CD4-positive, alpha-beta T cell treated with Interleukin-4 for 4 hours (primary cell): ENCODE measurements around the gene UMAD1.

ENCODE experiments used
- DNase-seq: peaks from one replicate; pipeline ENCODE4 v3.0.0-alpha.2; 2020

Gene UMAD1

DNA sequence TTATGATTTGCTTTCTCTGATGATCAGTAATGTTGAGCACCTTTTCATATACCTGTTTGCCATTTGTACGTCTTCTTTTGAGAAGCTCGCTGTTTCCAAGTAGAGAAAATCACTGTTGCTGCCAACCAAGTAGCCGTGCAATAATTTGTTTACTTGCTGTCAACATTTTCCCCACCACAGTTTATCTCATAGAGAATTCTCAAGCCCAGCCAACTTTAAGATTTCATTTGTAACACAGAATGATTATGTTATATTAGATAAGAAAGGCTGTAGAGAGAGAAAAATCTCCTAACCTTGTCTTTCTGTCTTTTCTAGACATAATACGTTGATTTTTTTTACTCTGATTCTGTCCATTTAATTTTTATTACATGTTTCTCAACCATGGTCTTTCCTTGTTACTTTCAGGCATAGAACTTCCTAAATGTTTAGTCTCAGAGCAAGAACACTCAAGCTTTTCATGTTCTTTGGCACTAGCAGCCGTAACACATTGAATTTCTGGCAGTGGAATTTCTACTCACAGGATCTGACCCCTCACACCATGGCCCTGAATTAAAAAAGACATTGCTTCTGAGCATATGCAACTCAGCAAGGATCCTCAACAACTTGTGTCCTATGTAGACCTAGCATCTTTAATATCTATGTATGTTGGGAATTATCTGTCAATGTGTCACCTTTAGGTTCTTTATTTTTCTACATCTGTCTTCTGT is 54.7 kb downstream of the UMAD1 start:
- no peak for DNase-seq

DNA sequence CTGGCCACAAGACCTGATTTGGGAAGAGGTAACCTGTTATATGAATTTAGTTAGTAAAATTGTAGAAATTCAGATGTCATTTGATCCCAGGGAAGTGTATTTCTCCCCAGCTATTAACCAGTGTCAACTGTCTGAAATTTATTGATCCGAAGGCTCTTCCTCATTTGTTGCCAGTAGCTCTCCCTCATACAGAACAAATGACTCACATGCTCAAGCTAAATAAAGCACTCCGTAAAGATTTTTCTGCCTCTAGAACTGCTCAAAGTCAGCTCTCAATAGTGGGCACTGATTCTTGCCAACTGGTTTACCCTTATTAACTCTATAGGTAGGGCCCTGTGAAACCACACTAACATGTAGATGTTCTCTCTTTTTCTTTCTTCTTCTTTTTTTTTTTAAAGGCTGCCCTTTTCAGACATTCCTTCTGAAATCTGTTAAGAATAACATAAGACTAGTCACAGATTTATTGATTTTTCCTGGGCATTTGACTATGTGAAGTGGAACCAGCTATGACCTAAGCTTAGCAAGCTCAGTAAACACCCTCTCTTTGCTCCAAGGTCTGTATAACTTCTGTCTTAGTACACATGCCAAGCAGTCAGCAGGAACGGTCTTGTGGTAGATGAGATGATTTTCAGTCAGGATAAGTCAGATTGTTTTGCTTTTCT is 56.0 kb downstream of the UMAD1 start:
- DNase-seq, result no peak

- no peak for DNase-seq
Observed at GRCh38 chr7:7698930-7699329, 58.4 kb downstream of the UMAD1 start.

GRCh38 chr7:7699380-7699779 is 58.8 kb downstream of the UMAD1 start:
- DNase-seq, result no peak

GRCh38 chr7:7699970-7700369 is 59.4 kb downstream of the UMAD1 start:
- no peak for DNase-seq

DNA sequence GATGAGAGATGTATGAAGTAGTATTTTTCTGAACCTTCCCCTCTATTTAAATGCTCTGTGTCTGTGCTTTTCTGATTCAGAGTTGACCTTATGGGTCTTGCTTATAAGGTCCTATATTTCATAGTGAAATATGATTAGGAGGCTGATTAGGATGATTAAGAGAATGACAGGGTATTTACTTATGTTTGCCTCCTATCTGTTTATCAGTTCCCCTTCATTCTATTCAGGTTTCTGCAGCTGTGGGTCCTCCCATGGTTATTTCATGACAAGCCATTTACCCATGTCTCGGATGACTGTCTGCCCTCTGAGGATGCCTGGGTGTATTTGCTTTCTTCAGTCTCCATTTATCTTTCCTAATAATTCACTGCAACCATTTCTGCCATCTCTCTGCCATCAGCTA is 61.0 kb downstream of the UMAD1 start:
- DNase-seq, result no peak

GRCh38 chr7:7702826-7703225 is 62.3 kb downstream of the UMAD1 start:
- no peak for DNase-seq

DNA sequence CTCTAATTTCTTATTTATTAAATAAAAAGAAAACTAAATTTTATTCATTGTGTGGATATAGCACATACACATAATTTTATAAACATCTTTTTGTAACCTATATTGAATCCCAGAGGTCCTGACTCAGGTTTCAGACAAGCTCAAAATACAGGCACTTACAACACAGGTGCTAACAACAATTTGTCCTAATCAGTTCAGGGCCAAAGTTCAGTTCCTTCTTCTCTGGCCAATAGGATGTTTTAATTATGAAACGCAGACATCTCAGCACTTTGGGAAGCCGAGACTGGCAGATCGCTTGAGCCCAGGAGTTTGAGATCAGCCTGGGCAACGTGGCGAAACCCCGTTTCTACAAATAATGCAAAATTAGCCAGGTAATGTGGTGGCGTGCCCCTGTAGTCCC is 62.9 kb downstream of the UMAD1 start:
- no peak for DNase-seq

GRCh38 chr7:7704867-7705266 is 64.3 kb downstream of the UMAD1 start:
- no peak for DNase-seq

- no peak for DNase-seq
Observed at GRCh38 chr7:7705318-7705717, 64.8 kb downstream of the UMAD1 start.

DNA sequence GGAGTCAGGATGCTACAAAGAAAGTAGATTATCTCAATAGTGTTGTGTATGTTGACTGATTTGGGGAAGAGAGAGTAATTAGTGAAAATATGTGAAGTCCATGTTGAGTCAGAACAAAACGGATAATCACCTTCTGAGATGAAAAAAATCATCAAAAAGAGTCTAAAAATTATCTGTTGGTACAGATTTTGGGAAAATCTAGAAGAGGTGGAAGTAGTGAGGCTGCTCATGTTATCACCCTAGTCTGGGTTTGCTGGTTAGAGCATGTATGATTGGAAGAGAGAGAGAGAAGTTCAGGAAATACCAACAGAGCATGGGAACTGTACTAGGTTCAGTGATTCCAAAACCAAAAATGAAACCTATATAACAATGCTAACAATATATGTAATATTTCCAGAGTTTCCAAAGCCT is 65.6 kb downstream of the UMAD1 start:
- DNase-seq, result no peak

- DNase-seq, result no peak
Observed at GRCh38 chr7:7706556-7707172, 66.1 kb downstream of the UMAD1 start.

DNA sequence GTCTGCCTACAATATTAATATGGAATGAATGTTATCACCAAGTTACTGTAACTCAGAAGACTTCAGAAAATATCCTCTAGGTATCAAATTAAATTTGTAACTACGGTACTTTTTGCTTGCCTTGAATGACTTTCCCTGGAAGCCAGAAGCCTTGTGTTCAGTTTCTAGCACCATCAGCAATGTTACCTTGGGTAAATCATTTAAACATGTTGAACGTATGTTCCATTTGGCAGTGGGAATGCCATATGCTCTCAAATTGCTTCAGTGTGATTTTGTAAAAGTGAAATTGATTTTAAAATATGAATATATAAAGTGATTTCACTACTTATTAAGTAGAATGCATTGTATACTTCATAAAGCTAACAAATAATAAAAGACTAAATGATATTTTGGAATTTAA is 66.7 kb downstream of the UMAD1 start:
- no peak for DNase-seq

DNA sequence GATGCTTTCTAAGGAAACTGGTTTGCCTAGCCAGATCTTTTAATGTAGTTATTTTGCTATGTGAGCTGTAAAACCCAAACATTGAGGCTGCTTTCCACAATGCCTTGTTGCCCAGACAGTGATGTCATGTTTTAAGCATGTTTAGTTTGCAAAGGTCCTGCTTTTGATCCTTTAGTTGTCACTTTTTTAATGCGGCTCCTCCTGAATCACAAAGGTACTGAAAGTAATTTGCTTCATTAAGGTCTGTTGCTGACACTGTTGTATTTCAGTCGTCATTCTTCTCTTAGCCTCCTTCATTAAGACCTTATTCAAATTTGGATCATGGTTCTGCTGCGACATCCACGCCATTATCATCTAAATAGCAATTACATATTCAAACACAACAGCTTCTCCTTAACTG is 67.3 kb downstream of the UMAD1 start:
- no peak for DNase-seq

- no peak for DNase-seq
Observed at GRCh38 chr7:7709291-7709690, 68.7 kb downstream of the UMAD1 start.

- DNase-seq, result no peak
Observed at GRCh38 chr7:7710469-7710868, 69.9 kb downstream of the UMAD1 start.

- DNase-seq, result no peak
Observed at GRCh38 chr7:7713730-7714129, 73.2 kb downstream of the UMAD1 start.

GRCh38 chr7:7718492-7718891 is 77.9 kb downstream of the UMAD1 start, which contains the start of gene RPA3:
Gene RPA3 (minus strand): TSS chr7:7718607. CDS start chr7:7640418, 78,189 bp downstream.
- no peak for DNase-seq

- peak; percentile 53 for DNase-seq
Observed at GRCh38 chr7:7719236-7719635, 78.7 kb downstream of the UMAD1 start.

DNA sequence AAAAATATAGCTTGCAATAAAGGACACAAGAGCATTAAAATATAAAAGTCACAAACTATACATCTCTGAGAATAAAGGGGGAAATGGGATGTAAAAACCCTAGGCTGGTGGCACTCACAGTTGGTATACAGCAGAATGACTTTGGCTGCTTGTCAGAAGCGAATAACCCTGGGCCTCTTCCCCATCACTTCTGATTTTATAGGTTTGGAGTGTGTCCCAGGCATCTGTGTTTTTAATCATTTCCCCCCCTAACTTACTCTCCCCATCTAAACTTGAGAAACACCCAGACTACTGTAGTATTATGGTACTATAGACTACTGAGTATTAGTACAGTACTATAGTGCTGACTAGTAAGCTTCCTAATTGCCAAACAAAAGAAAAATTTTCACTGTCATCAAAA is 79.6 kb downstream of the UMAD1 start:
- DNase-seq, result no peak

DNA sequence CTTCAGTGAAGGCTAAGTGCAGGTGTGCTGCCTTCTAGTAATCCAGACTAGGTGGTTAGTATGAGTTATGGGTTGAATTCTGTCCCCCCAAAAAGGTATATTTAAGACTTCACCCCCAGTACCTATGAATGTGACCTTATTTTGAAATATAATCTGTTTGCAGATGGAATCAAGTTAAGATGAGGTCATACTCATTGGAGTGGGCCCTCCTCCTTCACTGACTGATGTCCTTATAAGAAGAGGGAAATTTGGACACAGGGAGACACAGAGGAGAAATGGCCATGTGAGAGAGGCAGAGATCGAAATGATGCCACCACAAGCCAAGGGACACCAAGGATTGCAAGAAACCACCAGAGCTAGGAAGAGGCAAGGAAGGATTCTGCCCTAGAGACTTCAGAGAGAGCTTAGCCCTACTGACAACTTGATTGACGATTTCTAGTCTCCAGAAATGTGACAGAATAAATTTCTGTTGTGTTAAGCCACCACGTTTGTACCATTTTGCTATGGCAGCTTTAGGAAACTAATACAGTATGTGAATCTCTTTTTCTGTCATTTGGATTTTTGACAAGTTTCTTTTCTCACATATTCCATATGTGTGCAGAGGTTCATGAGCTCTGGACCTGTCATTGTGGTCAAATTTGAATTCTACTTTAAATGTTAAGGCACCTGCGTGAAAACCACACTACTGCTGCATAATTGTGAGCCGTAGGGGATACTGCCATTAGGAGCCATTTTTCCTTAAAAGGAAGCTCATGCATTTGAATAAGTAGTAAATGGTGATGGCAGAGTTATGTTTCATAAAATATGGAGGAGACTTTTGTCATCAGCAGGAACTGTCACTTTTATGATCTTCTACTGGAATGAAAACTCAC is 80.4 kb downstream of the UMAD1 start:
- DNase-seq, result no peak

GRCh38 chr7:7731732-7732131 is 91.2 kb downstream of the UMAD1 start:
- no peak for DNase-seq

- DNase-seq, result no peak
Observed at GRCh38 chr7:7732621-7733281, 92.2 kb downstream of the UMAD1 start.
